Body of pancreas (tissue), 4 donors: ENCODE results near the gene RARS2.

Experiments used
- CTCF ChIP-seq, 7 experiments: fragments of 450-650 bp in 4 of 7; fragments of 200-600 bp in 3 of 7; sonication (generic) in 3 of 7; IDR thresholded peaks; one replicate each; pipeline ENCODE4 v1.5.1; 2016 to 2019; ENCODE audit warnings: antibody characterized with exemption in 7 of 7
- POLR2A ChIP-seq, 3 donors: fragments of 450-650 bp; IDR thresholded peaks; one replicate each; pipeline ENCODE4 v1.6.1; 2016; ENCODE audit warnings: antibody characterized with exemption in 3 of 3, mild to moderate bottlenecking in 2 of 3

GRCh38 chr6:87636315-87636714 lies 46.5 kb upstream of the RARS2 start:
- TF ChIP-seq CTCF (IDR thresholded peaks at IDR 0.05) = no peak
- no peak for TF ChIP-seq POLR2A (IDR thresholded peaks at IDR 0.05)
